ENCODE results near the gene RASGRF1. TPM values are rescaled to one million over a fixed set of nuclear protein-coding genes. Genes with fewer than 3 reads are reported as not detected.

RASGRF1 gene
- total RNA-seq, 4 donors from 2014 or later, result 0.13 to 0.23 TPM; not detected in 2

DNA sequence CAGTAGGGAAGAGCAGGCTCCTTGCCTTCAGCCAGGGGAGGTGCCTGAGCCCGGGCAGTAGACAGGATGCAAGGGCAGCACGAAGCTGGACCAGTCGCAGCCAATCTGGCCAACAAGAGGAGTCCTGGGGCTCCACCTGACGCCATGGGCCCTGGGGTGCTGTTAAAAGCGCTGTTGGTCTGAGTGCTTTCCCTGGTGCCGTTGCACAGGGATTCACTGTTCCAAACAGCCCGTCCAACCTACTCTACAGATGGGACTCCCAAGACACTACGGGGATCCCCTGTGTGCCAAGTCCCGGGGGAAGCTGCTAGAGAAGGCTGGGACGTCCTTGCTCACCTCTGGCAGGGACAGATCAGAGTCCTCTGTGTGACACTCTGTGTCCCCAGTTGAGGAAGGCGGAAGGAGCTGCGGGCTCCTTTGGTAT lies 146.4 kb downstream of the RASGRF1 start:
- Histone ChIP-seq H3K27ac (peak overlapping the region in 3 of 4 donors; percentile 49 to 77 (median 67)), H3K4me1 (peaks cover 0 to 31% (median 0%) of the 10 kb centered on the region in 3 donors), H3K36me3 (no peaks in the 10 kb centered on the region), H3K4me3 (peak overlapping the region; percentile 53 to 68), H3K9me3 (no peaks in the 10 kb centered on the region), H3K27me3 (no peaks in the 10 kb centered on the region)
- peak; percentile 4 for ATAC-seq
- no peak for TF ChIP-seq EP300 (IDR thresholded peaks at IDR 0.05)
- TF ChIP-seq POLR2AphosphoS5 (IDR thresholded peaks at IDR 0.05), result no peak
- no peak for TF ChIP-seq CTCF (IDR thresholded peaks at IDR 0.05)
- no peak for TF ChIP-seq POLR2A (IDR thresholded peaks at IDR 0.05)
- no CpG with 5 or more reads among the region's 12 CpGs for WGBS, 2 donors (ENCODE audit: low coverage in 1 of 2)

DNA sequence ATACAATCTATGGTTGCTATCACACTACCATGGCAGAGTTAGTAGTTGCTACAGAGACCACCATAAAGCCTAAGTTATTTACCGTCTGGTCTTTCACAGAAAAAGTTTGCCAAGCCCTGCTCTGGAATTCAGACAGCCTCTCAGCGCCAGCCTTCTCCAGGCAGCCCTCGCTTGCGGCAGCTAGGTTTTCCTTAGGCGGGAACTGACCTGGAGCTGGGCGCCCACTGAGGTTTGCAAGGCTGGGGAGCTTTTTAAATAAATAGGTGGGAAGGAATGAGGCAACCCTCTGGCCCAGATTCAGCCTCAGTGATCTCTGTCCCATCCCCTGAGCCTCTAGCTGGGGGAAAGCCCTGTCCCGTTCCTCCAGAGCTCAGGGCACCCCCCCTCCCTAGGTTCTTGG lies 146.9 kb downstream of the RASGRF1 start:
- TF ChIP-seq POLR2AphosphoS5 (IDR thresholded peaks at IDR 0.05) (no peak), POLR2A (IDR thresholded peaks at IDR 0.05) (no peak), EP300 (IDR thresholded peaks at IDR 0.05) (no peak), CTCF (IDR thresholded peaks at IDR 0.05) (no peak)
- Histone ChIP-seq H3K4me3 (peak overlapping the region; percentile 53 to 68), H3K9me3 (no peaks in the 10 kb centered on the region), H3K27me3 (no peaks in the 10 kb centered on the region), H3K4me1 (peaks cover 0 to 31% (median 0%) of the 10 kb centered on the region in 3 donors), H3K27ac (peak overlapping the region in 2 of 4 donors; percentile 67 to 77), H3K36me3 (no peaks in the 10 kb centered on the region)
- no peak for ATAC-seq
- WGBS, 2 donors (ENCODE audit: low coverage in 1 of 2), result 60 to 77% methylated on average over 1 to 7 of the region's 7 CpGs

DNA sequence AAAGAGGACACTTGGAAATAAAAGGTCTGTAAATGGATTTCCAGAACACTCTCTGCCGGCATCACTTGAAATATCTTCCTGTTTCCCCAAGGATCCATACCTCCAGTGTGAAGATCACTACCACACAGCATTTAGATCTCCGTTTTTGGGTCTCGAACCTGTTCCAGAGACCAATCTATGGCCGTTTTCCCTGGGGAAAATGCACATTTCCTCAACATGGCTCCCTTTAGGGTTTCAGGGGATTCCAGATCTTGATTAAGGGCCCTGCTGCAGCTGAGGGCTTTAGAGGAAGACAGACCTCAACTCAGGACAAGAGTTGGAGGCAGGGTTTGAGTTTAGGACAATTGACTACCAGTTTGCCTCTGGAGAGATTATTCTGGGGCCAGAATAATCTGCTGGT lies 147.8 kb downstream of the RASGRF1 start:
- Histone ChIP-seq H3K36me3 (no peaks in the 10 kb centered on the region), H3K4me3 (no peak overlapping the region)
- TF ChIP-seq POLR2A (IDR thresholded peaks at IDR 0.05) (no peak), POLR2AphosphoS5 (IDR thresholded peaks at IDR 0.05) (no peak), CTCF (IDR thresholded peaks at IDR 0.05) (no peak), EP300 (IDR thresholded peaks at IDR 0.05) (no peak)

GRCh38 chr15:78938658-78939488 lies 151.7 kb downstream of the RASGRF1 start:
- 56 to 78% methylated on average over 6 of the region's 6 CpGs for WGBS, 2 donors (ENCODE audit: low coverage in 1 of 2)
- Histone ChIP-seq H3K27ac (peak overlapping the region in 2 of 4 donors; percentile 40 to 42), H3K4me1 (peaks cover 0 to 52% (median 6%) of the 10 kb centered on the region in 3 donors), H3K36me3 (peaks cover 0 to 18% of the 10 kb centered on the region in 2 donors), H3K27me3 (no peaks in the 10 kb centered on the region), H3K4me3 (no peak overlapping the region), H3K9me3 (no peaks in the 10 kb centered on the region)
- ATAC-seq, result no peak
- TF ChIP-seq POLR2A (IDR thresholded peaks at IDR 0.05) (no peak), CTCF (IDR thresholded peaks at IDR 0.05) (no peak), EP300 (IDR thresholded peaks at IDR 0.05) (no peak)

More for the DNA sequence above, 147.8 kb downstream of the RASGRF1 start:
- no peaks in the 10 kb centered on the region for H3K27me3 ChIP-seq
- H3K27ac ChIP-seq, result no peak overlapping the region
- H3K9me3 ChIP-seq, result no peaks in the 10 kb centered on the region
- ATAC-seq, result no peak
- H3K4me1 ChIP-seq, result peaks cover 0 to 37% (median 0%) of the 10 kb centered on the region in 3 donors
- WGBS, 2 donors (ENCODE audit: low coverage in 1 of 2), result 72 to 94% methylated on average over 3 of the region's 4 CpGs
